SJSA1 (cell line): ENCODE measurements around the gene MDP1. TPM values are rescaled to one million over a fixed set of nuclear protein-coding genes. Genes with fewer than 3 reads are reported as not detected.
A peak's percentile ranks its signal among the peaks of the same experiment; 100 is the strongest.

ENCODE experiments used
- DNase-seq, 2 experiments: peaks; one replicate each; pipeline ENCODE4 v3.0.0-alpha.2; 2015 to 2020; ENCODE audit warnings: low spot score in 2 of 2, low read depth in 1 of 2
- H3K27ac ChIP-seq: fragments of 250-450 bp; sonication (Bioruptor Pico); 2 replicates; pipeline ENCODE4 v1.5.1; 2020; ENCODE audit warnings: mild to moderate bottlenecking, moderate library complexity
- H3K27me3 ChIP-seq: fragments of 250-450 bp; sonication (Bioruptor Pico); replicated peaks from 2 replicates; pipeline ENCODE4 v1.5.1; 2020; ENCODE audit warnings: mild to moderate bottlenecking, moderate library complexity
- H3K36me3 ChIP-seq: fragments of 250-450 bp; sonication (Bioruptor Pico); 2 replicates; pipeline ENCODE4 v1.5.1; 2020; ENCODE audit warnings: mild to moderate bottlenecking
- H3K4me1 ChIP-seq: fragments of 250-450 bp; sonication (Bioruptor Pico); replicated peaks from 2 replicates; pipeline ENCODE4 v1.6.1; 2021; ENCODE audit warnings: mild to moderate bottlenecking
- H3K4me3 ChIP-seq: fragments of 250-450 bp; sonication (Bioruptor Pico); 2 replicates; pipeline ENCODE4 v1.5.1; 2020; ENCODE audit warnings: mild to moderate bottlenecking
- H3K9me3 ChIP-seq: fragments of 250-450 bp; sonication (Bioruptor Pico); replicated peaks from 2 replicates; pipeline ENCODE4 v1.5.1; 2020; ENCODE audit warnings: mild to moderate bottlenecking
- total RNA-seq: library from RNA; depleted of rRNA; stranded (reverse); fragments of >200 nt; shearing (Covaris generic); gene quantifications from 2 replicates; pipeline ENCODE4 v1.2.3, GENCODE V29; 2014; rRNA removed

MDP1 gene
- 13.6 and 30.8 TPM in 2 replicates for total RNA-seq

- H3K4me1 ChIP-seq, result peaks cover 13% of the 10 kb centered on the region
- H3K36me3 ChIP-seq, result peaks cover 41% of the 10 kb centered on the region
- H3K27me3 ChIP-seq, result no peaks in the 10 kb centered on the region
- DNase-seq, result peak; percentile 72 to 76
- H3K4me3 ChIP-seq, result peak within 1 kb of the TSS; percentile 47
- 0 out of 2 replicates have a peak within 1 kb of the TSS, but pooled peaks have one; percentile 1 for H3K27ac ChIP-seq
- no peaks in the 10 kb centered on the region for H3K9me3 ChIP-seq
Measured at GRCh38 chr14:24215495-24216344, at the start of gene MDP1. MDP1 (minus strand) TSS chr14:24216066; CDS start chr14:24215955, 111 bp downstream.

- H3K4me1 ChIP-seq, result peaks cover 3% of the 10 kb centered on the region
- no peak overlapping the region for H3K27ac ChIP-seq
- H3K27me3 ChIP-seq, result no peaks in the 10 kb centered on the region
- no peak for DNase-seq
- no peaks in the 10 kb centered on the region for H3K36me3 ChIP-seq
- H3K9me3 ChIP-seq, result no peaks in the 10 kb centered on the region
- H3K4me3 ChIP-seq, result no peak overlapping the region
Measured at GRCh38 chr14:24264298-24264697, 48.4 kb upstream of the MDP1 start.

GRCh38 chr14:24263848-24264247 is 48.0 kb upstream of the MDP1 start:
- Histone ChIP-seq H3K9me3 (no peaks in the 10 kb centered on the region), H3K27me3 (no peaks in the 10 kb centered on the region), H3K4me1 (peaks cover 7% of the 10 kb centered on the region), H3K27ac (no peak overlapping the region), H3K4me3 (no peak overlapping the region), H3K36me3 (no peaks in the 10 kb centered on the region)
- DNase-seq, result no peak

GRCh38 chr14:24262821-24263733 is 47.2 kb upstream of the MDP1 start, which contains the start of gene TGM1:
TGM1 (minus strand) TSS chr14:24263177; CDS start chr14:24262352, 825 bp downstream.
- Histone ChIP-seq H3K4me1 (peaks cover 8% of the 10 kb centered on the region), H3K27me3 (no peaks in the 10 kb centered on the region), H3K27ac (no peak within 1 kb of the TSS), H3K36me3 (no peaks in the 10 kb centered on the region), H3K4me3 (no peak within 1 kb of the TSS), H3K9me3 (no peaks in the 10 kb centered on the region)
- no peak for DNase-seq

GRCh38 chr14:24261969-24262327 is 46.1 kb upstream of the MDP1 start:
- Histone ChIP-seq H3K27me3 (no peaks in the 10 kb centered on the region), H3K4me3 (no peak overlapping the region), H3K36me3 (no peaks in the 10 kb centered on the region), H3K9me3 (no peaks in the 10 kb centered on the region), H3K27ac (no peak overlapping the region), H3K4me1 (peaks cover 8% of the 10 kb centered on the region)
- no peak for DNase-seq

- Histone ChIP-seq H3K36me3 (no peaks in the 10 kb centered on the region), H3K4me3 (no peak overlapping the region), H3K9me3 (no peaks in the 10 kb centered on the region), H3K27me3 (no peaks in the 10 kb centered on the region), H3K27ac (no peak overlapping the region), H3K4me1 (peaks cover 8% of the 10 kb centered on the region)
- DNase-seq, result no peak
Measured at GRCh38 chr14:24261256-24261968, 45.5 kb upstream of the MDP1 start.

- Histone ChIP-seq H3K9me3 (no peaks in the 10 kb centered on the region), H3K27me3 (no peaks in the 10 kb centered on the region), H3K4me3 (no peak overlapping the region), H3K36me3 (no peaks in the 10 kb centered on the region), H3K27ac (no peak overlapping the region), H3K4me1 (peaks cover 8% of the 10 kb centered on the region)
- DNase-seq, result no peak
Measured at GRCh38 chr14:24260780-24261157, 44.9 kb upstream of the MDP1 start.

- Histone ChIP-seq H3K36me3 (no peaks in the 10 kb centered on the region), H3K4me1 (peaks cover 8% of the 10 kb centered on the region), H3K27ac (no peak overlapping the region), H3K4me3 (no peak overlapping the region), H3K9me3 (no peaks in the 10 kb centered on the region), H3K27me3 (no peaks in the 10 kb centered on the region)
- DNase-seq, result no peak
Measured at GRCh38 chr14:24260026-24260779, 44.3 kb upstream of the MDP1 start.

- peak in 1 of 2 experiments; percentile 63 for DNase-seq
- H3K27me3 ChIP-seq, result no peaks in the 10 kb centered on the region
- H3K9me3 ChIP-seq, result no peaks in the 10 kb centered on the region
- peaks cover 8% of the 10 kb centered on the region for H3K4me1 ChIP-seq
- no peak overlapping the region for H3K4me3 ChIP-seq
- H3K36me3 ChIP-seq, result no peaks in the 10 kb centered on the region
- H3K27ac ChIP-seq, result no peak overlapping the region
Measured at GRCh38 chr14:24259282-24260025, 43.6 kb upstream of the MDP1 start.

- no peak for DNase-seq
- Histone ChIP-seq H3K27me3 (no peaks in the 10 kb centered on the region), H3K4me1 (peaks cover 8% of the 10 kb centered on the region), H3K4me3 (no peak overlapping the region), H3K36me3 (no peaks in the 10 kb centered on the region), H3K27ac (no peak overlapping the region), H3K9me3 (no peaks in the 10 kb centered on the region)
Measured at GRCh38 chr14:24258548-24259265, 42.8 kb upstream of the MDP1 start.

GRCh38 chr14:24258119-24258518 is 42.3 kb upstream of the MDP1 start:
- peaks cover 8% of the 10 kb centered on the region for H3K4me1 ChIP-seq
- H3K27ac ChIP-seq, result no peak overlapping the region
- no peaks in the 10 kb centered on the region for H3K9me3 ChIP-seq
- no peak overlapping the region for H3K4me3 ChIP-seq
- DNase-seq, result no peak
- no peaks in the 10 kb centered on the region for H3K36me3 ChIP-seq
- H3K27me3 ChIP-seq, result no peaks in the 10 kb centered on the region

- H3K27me3 ChIP-seq, result no peaks in the 10 kb centered on the region
- peaks cover 13% of the 10 kb centered on the region for H3K4me1 ChIP-seq
- H3K27ac ChIP-seq, result no peak overlapping the region
- no peaks in the 10 kb centered on the region for H3K9me3 ChIP-seq
- no peak for DNase-seq
- H3K36me3 ChIP-seq, result no peaks in the 10 kb centered on the region
- no peak overlapping the region for H3K4me3 ChIP-seq
Measured at GRCh38 chr14:24256960-24257359, 41.1 kb upstream of the MDP1 start.
